Transverse colon (tissue), 4 donors: ENCODE measurements around the gene GLIS1. TPM values are rescaled to one million over a fixed set of nuclear protein-coding genes. Genes with fewer than 3 reads are reported as not detected.
A peak's percentile ranks its signal among the peaks of the same experiment; 100 is the strongest.

Source experiments
- DNase-seq: peaks from one replicate; pipeline ENCODE4 v3.0.0-alpha.2; 2019
- H3K27ac ChIP-seq, 4 donors: fragments of 200-600 bp; sonication (generic); 2 replicates each; pipeline ENCODE4 v1.5.1; 2016 to 2018; ENCODE audit warnings: inconsistent platforms in 4 of 4
- H3K27me3 ChIP-seq: fragments of 200-600 bp; sonication (generic); 2 replicates; pipeline ENCODE4 v1.5.1; 2017; ENCODE audit warnings: inconsistent platforms
- H3K36me3 ChIP-seq, 4 donors: fragments of 200-600 bp; sonication (generic); 2 replicates each; pipeline ENCODE4 v1.5.1; 2017 to 2019; ENCODE audit warnings: inconsistent platforms in 4 of 4
- H3K4me1 ChIP-seq, 4 donors: fragments of 200-600 bp; sonication (generic); 2 replicates each; pipeline ENCODE4 v1.5.1; 2017 to 2020; ENCODE audit warnings: inconsistent platforms in 4 of 4
- H3K4me3 ChIP-seq, 4 donors: fragments of 200-600 bp; sonication (generic); 1 replicate in 1 of 4; 2 replicates in 3 of 4; pipeline versions ENCODE4 v1.5.1 to v1.6.1; 2017 to 2019; ENCODE audit warnings: inconsistent platforms in 4 of 4
- H3K9me3 ChIP-seq, 2 donors: fragments of 200-600 bp; sonication (generic); 2 replicates each; pipeline ENCODE4 v1.5.1; 2017 to 2019; ENCODE audit warnings: inconsistent platforms in 2 of 2
- EP300 ChIP-seq: sonication (generic); formaldehyde crosslinking; IDR thresholded peaks from one replicate; pipeline ENCODE4 v1.6.1; 2017; ENCODE audit warnings: antibody characterized with exemption, low read depth
- POLR2A ChIP-seq: fragments of 450-650 bp; IDR thresholded peaks from one replicate; pipeline ENCODE4 v1.6.1; 2016; ENCODE audit warnings: antibody characterized with exemption, mild to moderate bottlenecking, moderate library complexity
- POLR2AphosphoS5 ChIP-seq, 3 donors: sonication (generic); formaldehyde crosslinking; IDR thresholded peaks; one replicate each; pipeline ENCODE4 v1.6.1; 2016; ENCODE audit warnings: antibody characterized with exemption in 3 of 3
- WGBS, 2 donors: methylation state at CpG; one replicate each; pipeline ENCODE4 v1.1.5; 2018; ENCODE audit warnings: low coverage in 1 of 2; 5-methylcytosine and 5-hydroxymethylcytosine counted together
- in situ Hi-C, 4 donors: fragments of 200-750 bp; cut with MboI; loops; one replicate each; pipeline versions ENCODE4 v1.15.0 to v1.15.1; 2017; ENCODE audit warnings: low sequenced_read_pairs in 3 of 4, low pct_ligation_motif_present in 1 of 4, low pct_unique_long_range_greater_than_20kb in 1 of 4
- intact Hi-C: fragments of 100-400 bp; cut with DNase I; formaldehyde crosslinking; loops from one replicate; pipeline ENCODE4 v1.15.1; 2023; ENCODE audit warnings: low total_unique reads
- total RNA-seq, 4 donors: library from RNA; depleted of rRNA; stranded (reverse); fragments of >200 nt; gene quantifications; one replicate each; pipeline ENCODE4 v1.1.0, GENCODE V29; 2016
- TF ChIP-seq, protein P1 (sequence below), 5 experiments: fragments of 200-600 bp in 3 of 5; fragments of 450-650 bp in 2 of 5; sonication (generic) in 3 of 5; IDR thresholded peaks; 1 replicate in 2 of 5; 2 replicates in 3 of 5; pipeline ENCODE4 v1.5.1; 2016 to 2017; ENCODE audit warnings: antibody characterized with exemption in 5 of 5, inconsistent platforms in 3 of 5, mild to moderate bottlenecking in 2 of 5, moderate library complexity in 1 of 5

The GLIS1 gene
- total RNA-seq, 4 donors from 2014 or later: 0.16 to 0.75 (median 0.27) TPM; not detected in 1

DNA sequence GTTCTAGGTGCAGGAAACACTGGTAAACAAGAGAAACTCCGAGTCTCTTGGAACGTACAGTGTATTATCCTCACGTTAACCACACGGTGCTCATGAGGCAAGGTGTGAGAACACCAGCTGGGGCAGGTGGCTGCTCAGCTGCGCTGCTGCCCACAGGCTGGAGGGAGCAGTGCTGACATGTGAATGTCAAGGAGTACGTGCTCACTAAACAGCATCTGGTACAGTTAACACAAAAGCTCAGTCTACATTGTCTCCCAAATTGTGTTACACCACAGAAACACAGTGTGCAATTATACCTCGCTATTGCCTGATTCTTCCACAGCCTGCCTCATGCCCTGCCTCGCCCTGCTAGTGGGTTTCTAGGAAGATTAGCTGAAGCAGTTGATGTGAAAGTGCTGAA lies 138.4 kb downstream of the GLIS1 start:
- no peak overlapping the region for H3K27ac ChIP-seq
- H3K4me3 ChIP-seq: no peak overlapping the region
- no peak for TF ChIP-seq POLR2A
- TF ChIP-seq, protein P1, sequence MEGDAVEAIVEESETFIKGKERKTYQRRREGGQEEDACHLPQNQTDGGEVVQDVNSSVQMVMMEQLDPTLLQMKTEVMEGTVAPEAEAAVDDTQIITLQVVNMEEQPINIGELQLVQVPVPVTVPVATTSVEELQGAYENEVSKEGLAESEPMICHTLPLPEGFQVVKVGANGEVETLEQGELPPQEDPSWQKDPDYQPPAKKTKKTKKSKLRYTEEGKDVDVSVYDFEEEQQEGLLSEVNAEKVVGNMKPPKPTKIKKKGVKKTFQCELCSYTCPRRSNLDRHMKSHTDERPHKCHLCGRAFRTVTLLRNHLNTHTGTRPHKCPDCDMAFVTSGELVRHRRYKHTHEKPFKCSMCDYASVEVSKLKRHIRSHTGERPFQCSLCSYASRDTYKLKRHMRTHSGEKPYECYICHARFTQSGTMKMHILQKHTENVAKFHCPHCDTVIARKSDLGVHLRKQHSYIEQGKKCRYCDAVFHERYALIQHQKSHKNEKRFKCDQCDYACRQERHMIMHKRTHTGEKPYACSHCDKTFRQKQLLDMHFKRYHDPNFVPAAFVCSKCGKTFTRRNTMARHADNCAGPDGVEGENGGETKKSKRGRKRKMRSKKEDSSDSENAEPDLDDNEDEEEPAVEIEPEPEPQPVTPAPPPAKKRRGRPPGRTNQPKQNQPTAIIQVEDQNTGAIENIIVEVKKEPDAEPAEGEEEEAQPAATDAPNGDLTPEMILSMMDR (IDR thresholded peaks at IDR 0.05): no peak
- TF ChIP-seq POLR2AphosphoS5 (IDR thresholded peaks at IDR 0.05): no peak
- TF ChIP-seq EP300: no peak
- DNase-seq: peak; percentile 31
- H3K4me1 ChIP-seq: no peaks in the 10 kb centered on the region
- H3K9me3 ChIP-seq: no peaks in the 10 kb centered on the region
- intact Hi-C loops: no loop called here
- no peaks in the 10 kb centered on the region for H3K27me3 ChIP-seq
- 18 to 51% methylated on average over 3 to 8 of the region's 8 CpGs for WGBS, 2 donors
- no peaks in the 10 kb centered on the region for H3K36me3 ChIP-seq
- in situ Hi-C loops: no loop called here

DNA sequence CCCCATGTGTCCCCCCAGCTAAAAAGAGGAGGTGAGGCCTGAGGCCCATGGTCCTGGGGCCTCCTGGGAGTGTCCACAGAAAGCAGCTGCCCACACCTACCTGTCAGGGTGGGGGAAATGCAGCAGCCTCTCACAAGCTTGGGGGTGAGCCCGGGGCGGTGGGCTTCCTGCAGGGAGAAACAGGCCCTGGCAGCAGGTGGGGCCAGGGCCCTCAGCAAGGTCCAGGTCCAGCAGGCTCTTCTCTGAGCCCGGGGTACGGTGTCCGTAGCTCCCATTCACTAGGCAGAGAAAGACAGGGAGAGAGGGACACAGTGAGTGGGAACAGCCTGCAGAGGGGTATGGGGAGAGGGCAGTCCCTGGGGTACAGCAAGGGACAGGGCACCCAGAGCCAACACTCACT lies 139.0 kb downstream of the GLIS1 start:
- no peak overlapping the region for H3K27ac ChIP-seq
- intact Hi-C loops (no loop called here), in situ Hi-C loops (no loop called here)
- H3K27me3 ChIP-seq: no peaks in the 10 kb centered on the region
- WGBS, 2 donors: 68% methylated on average over 4 of the region's 5 CpGs; no CpG with 5 or more reads in 1 of the 2 donors
- TF ChIP-seq, protein P1 (IDR thresholded peaks at IDR 0.05): no peak
- TF ChIP-seq EP300 (no peak), POLR2AphosphoS5 (IDR thresholded peaks at IDR 0.05) (no peak), POLR2A (no peak)
- DNase-seq: no peak
- no peaks in the 10 kb centered on the region for H3K4me1 ChIP-seq
- no peaks in the 10 kb centered on the region for H3K9me3 ChIP-seq
- H3K4me3 ChIP-seq: no peak overlapping the region
- H3K36me3 ChIP-seq: no peaks in the 10 kb centered on the region

DNA sequence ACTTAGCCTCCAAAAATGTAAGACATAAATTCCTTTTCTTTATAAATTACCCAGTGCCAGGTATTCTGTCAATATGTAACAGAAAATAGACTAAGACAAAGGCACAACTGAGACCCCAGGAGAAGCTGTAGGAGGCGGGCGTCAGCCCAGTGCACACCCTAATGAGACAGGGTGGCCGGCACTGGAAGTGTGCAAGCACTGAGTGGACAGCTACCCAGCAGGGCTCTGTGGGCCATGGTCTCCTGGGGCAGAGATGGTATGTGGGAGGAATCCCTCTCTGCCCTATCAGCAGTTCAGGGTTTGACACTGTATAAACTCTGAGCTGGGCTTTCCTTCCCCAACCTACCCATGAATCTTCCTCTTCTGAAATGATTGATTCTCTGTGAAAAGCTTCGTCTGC lies 139.5 kb downstream of the GLIS1 start:
- H3K27me3 ChIP-seq: no peaks in the 10 kb centered on the region
- intact Hi-C loops: no loop called here
- WGBS, 2 donors: 83 to 88% methylated on average over 1 to 4 of the region's 4 CpGs
- no peak overlapping the region for H3K4me3 ChIP-seq
- in situ Hi-C loops: no loop called here
- H3K27ac ChIP-seq: no peak overlapping the region
- H3K9me3 ChIP-seq: no peaks in the 10 kb centered on the region
- no peaks in the 10 kb centered on the region for H3K36me3 ChIP-seq
- no peaks in the 10 kb centered on the region for H3K4me1 ChIP-seq
- TF ChIP-seq, protein P1 (IDR thresholded peaks at IDR 0.05): no peak
- DNase-seq: no peak

DNA sequence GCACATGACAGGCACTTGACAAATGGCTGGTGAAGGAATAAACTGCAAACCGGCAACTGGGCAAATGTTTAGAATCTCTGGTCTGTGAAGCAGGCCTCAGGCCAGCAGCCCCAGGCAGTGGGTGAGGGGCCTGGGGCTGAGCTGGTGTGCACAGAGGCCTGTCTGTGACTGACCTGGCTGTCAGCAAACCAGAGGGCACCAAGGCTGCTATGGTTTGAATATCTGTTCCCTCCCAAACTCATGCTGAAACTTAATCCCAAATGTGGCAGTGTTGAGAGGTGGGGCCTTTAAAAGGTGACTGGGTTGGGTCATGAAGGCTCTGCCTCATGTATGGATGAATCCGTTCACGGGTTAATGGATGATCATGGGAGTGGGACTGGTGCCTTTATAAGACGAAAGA lies 140.0 kb downstream of the GLIS1 start:
- no peak for DNase-seq
- in situ Hi-C loops: no loop called here
- Histone ChIP-seq H3K27ac (no peak overlapping the region), H3K4me3 (no peak overlapping the region), H3K27me3 (no peaks in the 10 kb centered on the region), H3K36me3 (no peaks in the 10 kb centered on the region), H3K9me3 (no peaks in the 10 kb centered on the region), H3K4me1 (no peaks in the 10 kb centered on the region)
- TF ChIP-seq, protein P1 (IDR thresholded peaks at IDR 0.05): no peak
- TF ChIP-seq POLR2AphosphoS5 (IDR thresholded peaks at IDR 0.05): no peak
- 93% methylated on average over 4 of the region's 4 CpGs; no CpG with 5 or more reads in 1 of the 2 donors for WGBS, 2 donors
- intact Hi-C loops: no loop called here
